ENCODE results near the gene TBC1D14.

TBC1D14 gene

DNA sequence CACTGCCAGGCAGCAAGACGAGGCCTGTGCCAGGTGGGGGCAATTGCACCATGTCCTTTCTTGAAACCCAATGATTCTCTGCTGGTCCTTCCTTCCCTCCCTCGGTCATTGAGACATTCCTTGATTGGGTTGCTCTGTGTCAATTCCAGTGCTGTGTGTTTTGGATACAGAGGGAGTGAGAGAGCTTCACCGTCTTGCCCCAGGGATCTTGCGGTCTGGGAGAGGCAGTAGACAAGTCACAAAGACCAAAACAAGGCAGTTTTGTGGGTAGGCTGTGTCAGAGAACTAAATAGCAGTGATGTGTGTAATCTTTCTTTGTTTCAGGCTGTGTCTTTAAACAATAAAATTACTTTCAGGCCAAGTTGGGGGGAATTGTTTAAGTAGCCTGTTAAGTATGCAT is 94.7 kb downstream of the TBC1D14 start:
- no peak for DNase-seq

DNA sequence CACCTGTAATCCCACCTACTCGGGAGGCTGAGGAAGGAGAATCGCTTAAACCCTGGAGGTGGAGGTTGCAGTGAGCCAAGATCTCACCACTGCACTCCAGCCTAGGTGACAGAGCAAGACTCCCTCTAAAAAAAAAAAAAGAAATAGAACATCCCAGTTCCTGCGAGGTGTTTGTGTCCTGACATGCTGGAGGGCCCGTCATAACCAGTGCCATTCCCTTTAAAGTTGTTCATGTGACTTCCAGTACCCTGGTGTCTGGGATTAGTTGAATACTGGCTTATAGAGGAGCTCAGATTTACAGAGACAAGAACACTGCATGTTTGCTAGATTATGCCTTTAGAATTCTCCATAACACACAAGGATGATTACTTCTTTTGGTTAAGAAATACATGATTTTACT is 95.9 kb downstream of the TBC1D14 start:
- no peak for DNase-seq

DNA sequence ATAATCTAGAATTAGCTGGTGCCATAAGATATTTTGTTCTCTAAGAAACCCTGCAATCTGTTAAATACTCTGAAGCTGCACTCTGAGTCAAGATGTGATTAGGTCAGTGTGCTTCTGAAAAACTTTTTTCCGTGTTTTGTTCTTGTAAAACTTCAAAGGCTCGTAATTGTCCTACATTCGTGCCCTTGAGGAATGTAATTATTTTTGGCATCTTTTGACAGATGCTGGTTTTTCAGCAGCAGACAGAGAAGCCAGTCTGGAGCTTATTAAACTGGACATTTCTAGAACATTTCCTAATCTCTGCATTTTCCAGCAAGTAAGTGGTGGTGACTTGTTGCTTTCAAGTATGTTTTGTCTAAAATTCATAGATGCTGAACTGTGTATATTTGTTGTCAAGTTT is 96.8 kb downstream of the TBC1D14 start:
- no peak for DNase-seq

DNA sequence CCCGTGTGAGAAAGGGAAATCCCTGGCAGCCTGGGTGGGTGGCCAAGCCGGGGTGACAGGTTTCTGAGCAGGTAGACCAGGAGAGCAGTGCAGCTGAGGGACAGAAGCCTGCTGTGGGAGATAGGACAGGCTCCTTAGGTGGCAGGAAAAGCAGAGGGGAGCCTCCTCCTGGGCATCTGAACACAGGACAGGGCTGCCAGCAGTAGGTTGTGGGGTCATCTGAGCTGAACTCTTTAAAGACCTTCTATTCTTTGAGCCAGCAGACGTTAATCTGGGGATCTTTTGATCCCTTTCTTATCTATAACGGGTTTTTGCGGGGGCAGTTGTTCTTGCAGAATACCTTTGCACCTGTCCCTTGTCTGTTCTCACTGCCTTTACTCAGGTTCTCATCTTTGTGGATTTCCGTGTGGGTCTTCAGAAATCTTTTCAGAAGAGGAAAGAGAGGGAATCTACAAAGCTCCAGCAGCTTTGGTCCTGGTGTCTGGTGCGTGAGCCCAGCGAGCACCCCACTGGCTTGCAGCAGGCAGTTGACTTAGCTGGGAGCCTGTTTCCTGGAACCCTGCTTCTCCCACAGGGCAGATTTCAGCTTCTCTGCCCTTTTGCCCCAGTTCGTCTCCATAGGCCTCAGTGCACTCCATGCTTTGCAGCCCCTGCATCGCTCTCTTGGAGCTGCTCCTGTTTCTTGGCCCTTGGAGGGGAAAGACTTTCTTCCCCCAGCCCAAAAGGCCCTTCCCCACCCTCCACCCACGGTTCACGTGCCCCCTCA is 97.7 kb downstream of the TBC1D14 start:
- DNase-seq = no peak

DNA sequence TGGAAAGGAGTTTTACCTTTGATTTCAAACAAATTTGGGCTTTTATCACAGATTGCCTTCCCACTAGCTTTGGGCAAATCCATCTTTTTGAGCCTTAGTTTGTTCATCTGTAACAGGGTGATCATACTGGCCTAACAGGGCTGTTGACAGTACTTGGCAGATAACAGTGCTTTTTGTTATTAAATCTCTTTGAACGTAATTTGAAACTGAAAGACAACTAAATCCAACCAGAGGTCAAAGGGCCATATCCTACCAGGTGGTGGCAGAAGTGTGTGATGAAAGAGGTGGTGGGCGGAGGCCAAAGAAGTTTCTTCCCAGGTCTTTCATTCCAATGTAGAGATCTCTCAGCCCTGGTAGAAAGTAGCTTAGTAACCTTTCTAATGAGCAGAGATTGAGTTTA is 98.3 kb downstream of the TBC1D14 start:
- DNase-seq = no peak

DNA sequence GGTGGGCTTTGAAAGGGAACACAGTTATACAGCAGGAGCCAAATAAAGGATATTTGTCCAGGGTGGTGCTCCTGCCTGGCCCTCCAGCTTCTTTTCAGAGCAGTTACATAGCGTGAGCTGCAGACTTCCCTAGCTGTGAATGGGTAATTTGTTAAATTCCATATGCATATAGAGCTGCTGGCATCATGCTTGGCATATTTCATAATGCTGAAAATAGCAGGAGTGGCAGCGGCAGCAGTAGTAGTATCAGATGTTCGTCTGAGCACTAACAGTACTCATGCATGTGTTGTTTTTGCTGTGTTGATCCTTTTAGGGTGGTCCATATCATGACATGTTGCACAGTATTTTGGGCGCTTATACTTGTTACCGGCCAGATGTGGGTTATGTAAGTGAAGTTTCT is 99.9 kb downstream of the TBC1D14 start:
- no peak for DNase-seq

DNA sequence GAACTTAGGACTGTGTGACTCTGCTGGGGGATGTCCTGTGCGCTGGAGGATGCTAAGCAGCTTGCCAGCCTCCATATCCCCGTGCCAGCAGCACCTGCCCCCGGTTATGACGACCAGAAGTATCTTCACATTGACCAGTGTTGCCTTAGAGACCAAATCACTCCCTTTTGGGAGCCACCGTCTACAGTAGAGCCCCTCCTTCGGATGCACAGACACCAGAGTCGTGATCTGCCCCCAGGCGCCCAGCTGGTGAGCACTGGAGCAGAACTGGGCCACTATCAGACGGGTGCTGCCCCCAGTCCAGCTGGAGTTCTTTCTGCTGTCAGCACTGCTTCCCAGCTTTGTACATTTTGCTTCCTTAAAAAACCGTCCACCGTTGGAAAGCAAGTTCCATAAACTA is 103.5 kb downstream of the TBC1D14 start:
- DNase-seq = no peak

DNA sequence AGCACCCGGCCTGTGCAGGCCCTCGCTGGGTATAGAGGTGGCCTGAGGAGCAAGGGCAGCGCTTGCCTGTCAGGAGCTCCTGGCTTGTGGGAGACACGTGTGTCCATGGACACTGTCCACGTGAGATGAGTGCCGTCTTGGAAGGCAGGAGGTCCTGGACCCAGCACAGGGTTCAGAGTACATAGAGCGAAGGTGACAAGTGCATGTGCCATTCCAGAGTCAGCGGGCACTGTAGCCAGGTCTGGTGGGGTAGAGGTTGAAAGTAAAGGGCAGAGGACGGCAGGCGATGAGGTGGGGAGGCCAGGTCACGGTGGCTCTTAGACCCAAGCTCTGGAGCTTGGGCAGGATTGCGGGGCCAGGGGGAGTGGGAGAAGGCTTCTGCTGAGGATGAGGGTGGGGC is 105.2 kb downstream of the TBC1D14 start:
- no peak for DNase-seq

DNA sequence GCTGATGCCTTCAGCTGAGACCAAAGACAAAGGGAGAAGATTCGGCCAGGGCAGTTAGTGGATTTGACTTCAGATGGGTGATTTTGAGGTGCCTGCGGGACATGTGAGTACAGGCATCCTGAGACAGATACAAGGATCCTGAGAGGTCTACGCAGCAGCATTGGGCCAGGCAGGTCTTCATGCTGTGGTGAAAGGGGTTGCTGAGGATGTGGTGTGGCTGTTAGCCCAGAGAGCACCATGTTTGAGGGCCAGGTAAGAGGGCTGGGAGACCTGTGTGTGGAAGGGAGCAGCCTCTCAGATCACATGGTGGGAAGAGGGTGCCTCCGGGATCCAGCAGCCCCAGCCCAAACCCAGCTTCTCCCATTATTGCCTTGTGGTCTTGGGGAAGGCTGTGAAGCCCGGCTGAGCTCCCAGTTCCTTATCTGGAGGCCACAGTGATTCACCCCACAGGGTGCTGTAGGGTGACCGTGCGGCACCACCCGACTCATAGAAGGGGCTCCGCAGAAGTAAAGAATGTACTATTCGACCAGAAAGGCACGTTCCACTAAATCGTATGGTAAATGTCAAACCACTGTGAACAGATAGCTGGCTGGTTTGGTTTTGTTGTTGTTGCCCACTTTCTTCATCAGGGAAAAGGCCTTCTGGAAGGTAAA is 105.9 kb downstream of the TBC1D14 start:
- DNase-seq = no peak

DNA sequence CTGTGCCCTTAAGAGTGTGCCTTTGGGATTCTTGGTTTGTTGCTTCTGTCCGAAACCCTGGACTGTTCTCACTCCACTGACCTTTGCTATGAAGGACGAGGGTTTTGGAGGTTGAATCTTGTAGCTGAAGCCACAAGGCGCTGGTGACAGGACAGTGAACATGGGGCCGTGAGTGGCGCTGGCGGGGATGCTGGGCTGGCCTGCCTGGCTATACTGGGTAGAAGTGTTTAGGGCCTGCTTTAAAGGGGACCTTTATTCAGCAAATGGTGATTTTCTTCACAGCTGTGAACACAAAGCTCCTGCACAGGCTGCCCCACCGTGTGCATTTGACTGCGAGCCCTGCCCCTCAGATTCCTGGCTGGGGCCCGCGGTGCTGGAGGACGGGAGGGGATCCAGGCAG is 106.5 kb downstream of the TBC1D14 start:
- no peak for DNase-seq

DNA sequence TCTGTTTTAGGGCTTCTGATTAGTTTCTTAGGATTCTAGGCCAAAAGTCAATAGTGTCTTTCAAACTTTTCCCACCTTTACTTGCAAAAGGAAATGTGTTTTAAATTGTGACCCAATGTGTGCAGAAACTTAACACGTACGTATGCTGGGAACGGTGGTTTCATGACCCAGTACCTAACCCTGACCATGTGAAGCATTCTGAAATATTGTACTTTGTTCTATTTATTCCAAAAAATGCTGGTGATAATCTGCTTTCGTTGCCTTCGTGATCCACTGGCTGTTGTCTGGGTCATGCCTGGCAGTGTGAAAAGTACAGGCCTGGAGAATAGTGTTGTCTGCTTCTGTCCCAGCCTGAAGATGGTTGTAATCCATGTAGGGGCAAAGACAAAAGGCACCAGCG is 106.9 kb downstream of the TBC1D14 start:
- no peak for DNase-seq

DNA sequence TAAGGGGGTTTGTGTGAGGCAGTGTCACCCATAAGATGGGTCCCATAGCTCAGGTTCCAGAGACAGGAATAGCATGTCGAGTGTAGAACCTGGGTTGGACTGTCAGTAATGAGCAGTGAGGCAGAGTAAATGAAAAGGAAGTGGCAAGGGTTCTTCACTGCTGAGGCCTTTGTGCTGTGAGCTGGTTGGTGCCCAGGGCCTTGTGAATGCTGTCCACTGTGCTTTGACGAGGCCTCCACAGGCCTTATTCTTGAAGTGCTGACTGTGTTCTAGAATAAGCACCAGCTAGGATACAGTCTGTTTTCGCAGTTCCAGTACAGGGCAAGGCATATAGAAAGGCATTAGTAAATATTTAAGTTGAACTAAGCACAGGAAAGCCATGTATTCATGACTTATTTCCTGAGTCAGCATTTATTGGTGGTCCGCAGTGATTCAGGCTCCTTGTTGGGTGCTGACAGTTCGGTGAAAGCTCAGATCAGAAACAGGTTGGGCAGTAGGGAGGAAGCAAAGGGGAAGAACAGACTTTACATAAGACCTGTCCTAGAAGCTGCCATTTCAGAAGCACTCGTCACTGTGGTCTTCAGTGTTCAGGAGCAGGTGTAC is 107.9 kb downstream of the TBC1D14 start:
- DNase-seq = no peak

DNA sequence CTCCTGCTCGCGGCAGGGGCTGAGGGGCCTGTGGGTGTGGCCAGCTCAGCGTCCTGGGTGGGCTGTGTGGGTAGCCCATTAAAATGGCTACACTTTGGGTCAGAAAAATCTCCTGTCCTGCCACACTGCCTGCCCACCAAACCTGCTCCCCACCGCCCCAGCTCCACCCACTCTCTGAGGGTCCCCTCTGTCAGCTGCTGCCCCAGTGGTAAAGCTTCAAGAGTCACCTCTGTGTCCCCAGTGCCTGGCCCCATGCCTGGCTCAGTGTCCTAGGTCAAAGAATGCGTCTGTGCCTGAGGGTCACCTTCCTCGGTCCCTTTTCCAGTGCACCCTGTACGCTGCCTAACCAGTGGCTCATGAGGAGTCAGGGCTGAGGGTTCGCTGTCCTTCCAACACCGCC is 108.7 kb downstream of the TBC1D14 start:
- no peak for DNase-seq

DNA sequence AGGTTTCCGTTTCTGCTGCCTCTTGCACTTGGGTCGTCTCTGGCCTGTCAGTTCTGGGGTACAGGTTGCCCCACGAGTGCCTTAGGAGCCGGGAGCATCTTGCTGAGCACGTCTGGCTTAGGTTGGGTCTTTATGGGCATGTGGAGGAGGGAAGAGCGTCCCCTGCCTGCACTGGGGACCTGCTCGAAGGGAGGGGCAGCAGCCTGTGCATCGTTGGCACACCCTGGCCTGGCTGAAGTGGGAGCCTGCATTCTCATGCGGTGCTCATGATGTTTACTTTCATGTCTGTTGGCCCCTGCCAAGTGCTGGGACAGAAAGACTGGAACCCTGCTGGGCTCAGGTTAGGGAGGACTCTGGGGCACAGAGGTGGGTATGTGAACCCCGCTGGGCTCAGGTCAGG is 109.7 kb downstream of the TBC1D14 start:
- DNase-seq = no peak

DNA sequence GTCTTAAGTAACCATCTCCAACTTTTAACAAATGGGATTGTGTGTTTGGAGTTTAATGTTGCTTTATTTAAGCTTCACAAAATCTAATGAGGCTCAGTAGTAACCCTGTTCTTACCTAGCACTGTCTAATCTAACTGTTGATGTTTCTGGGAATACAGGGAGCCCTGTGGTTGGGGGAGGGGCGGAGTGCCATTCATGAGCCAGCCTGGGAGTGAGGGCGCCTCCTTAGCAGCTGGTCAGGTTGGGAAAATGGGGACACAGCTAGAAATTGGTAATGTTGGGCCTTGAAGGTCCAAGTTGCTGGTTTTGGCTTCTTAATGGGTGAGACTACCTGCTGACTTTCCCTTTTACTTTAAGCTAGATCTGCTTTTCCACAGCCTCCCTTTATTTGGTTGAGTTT is 110.7 kb downstream of the TBC1D14 start:
- no peak for DNase-seq

DNA sequence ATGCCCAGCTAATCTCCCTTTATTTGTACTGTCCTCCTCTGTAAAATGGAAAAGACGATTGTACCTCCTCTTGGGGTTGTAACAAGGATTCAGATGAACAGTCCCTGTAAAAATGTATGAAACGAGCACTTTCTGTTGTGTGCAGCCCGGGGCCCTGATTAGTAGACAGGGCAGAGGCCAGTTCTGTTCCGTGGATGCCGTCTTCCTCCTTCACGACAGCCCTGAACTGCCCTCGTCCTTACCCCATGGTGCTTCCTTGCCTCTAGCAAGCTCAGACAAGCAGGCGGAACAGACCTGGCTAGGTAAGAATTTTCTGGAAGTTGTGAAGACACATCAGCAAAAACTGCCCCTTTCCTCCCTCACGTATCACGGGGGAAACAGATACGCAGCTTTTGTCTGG is 111.2 kb downstream of the TBC1D14 start:
- DNase-seq = no peak

DNA sequence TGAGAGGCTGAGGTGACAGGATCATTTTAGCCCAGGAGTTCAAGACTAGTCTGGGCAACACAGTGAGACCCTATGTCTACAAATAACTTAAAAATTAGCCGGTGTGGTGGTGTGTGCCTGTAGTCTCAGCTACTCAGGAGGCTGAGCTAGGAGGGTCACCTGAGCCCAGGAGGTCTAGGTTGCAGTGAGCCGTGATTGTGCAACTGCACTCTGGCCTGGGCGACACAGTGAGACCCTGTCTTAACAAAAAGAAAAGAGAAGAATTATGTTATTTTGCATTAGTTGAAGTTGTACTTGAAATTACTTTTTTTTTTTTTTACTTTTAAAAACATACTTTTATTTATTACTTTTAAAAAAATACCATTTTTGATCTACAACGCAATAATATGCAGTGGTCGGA is 111.7 kb downstream of the TBC1D14 start:
- DNase-seq = no peak

DNA sequence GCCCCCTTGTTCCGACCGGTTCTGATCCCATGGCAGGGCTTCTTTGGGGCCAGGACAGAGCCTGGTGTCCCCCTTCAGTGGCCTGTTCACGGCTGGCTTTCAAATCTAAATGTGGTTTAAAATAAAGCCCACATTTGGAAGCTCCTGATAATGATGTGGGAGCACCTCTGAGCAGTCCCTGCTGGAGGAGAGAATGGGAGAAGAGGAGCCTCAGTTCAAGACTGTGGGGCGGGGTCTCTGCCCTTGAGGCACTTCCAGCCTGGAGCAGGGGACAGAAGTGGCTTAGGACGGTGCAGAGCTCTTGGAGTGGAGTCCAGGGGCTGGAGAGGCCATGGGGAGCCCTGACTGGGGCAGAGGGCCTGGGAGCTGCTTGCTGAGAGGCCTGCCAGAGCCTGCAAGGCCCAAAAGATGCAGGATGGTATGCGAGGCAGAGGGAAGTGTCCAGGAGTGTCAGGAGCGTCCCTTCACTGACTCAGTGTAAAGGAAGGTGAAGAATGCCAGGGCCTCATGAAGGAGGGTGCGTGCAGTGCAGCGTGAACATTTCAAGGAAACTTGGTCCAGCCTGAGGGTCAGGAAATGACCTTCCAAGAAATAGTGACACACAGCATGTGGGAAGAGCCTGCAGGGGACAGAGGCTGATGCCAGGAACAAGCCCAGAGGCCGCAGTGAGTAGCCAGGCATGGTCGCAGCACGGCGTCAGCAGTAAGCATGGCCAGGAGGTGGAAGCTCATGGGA is 112.5 kb downstream of the TBC1D14 start:
- DNase-seq = no peak

DNA sequence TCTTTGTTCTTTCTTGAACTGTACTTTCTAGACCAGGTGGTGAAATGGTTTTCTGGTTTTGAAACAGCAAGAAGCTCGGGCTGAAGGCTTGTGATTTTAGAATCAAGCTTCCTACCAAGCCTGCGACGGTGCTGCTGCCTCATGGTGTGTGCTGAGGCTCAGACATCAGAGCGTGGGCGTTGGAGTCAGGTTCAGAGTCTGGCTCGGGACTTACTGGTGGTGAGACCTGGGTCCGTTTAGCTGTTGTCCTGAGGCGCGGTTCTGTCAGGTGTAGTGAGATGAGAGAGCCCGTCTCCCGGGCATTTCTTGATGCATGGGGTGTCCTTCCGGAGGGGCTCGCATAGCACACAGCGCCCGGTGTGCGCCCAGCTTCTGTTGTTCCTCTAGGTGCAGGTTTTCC is 113.9 kb downstream of the TBC1D14 start:
- DNase-seq = no peak

DNA sequence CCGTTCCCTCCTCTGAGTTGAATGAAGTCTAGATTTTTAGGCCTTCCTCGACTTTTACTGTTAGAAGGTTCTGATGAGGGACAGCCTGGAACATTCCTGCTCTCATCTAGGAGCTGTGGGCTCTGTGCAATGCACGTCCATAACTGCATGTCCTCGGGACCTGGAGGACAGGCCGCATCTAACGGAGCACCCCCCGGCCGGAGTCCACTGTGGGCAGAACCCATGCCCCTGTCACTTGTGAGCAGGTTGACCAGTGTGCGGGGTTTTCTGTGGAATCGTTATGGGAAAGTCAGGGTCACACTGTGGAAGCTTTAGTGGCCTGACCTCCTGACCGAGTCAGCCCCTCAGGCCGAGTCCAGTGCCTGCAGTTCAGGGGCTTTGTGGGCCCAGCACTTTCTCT is 114.3 kb downstream of the TBC1D14 start:
- no peak for DNase-seq

DNA sequence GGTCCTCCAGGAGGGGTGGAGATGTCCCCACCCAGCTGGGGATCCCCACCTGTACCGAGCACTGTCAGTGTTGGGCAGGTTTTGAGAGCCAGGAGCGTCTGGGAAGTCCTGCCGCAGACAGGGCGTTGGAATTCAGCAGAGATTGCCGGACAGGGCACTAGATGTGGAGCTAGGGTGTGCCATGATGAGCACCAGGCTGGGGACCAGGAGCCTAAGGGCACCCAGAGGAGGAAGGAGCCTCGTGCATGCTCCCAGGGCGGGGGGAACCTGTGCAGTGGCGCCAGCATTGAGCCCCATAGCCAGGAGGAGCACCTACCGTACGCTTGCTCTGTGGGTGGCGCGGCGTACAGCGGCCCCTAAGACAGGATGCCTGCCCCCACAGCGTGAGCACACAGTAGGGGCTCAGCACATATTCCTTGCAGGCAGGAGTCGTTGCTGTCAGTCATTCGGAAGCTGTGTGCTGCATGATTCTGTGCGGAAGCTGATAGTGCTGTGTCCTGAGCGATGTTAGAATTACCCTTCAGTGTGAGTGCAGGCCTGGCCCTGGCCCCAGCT is 114.8 kb downstream of the TBC1D14 start:
- no peak for DNase-seq

DNA sequence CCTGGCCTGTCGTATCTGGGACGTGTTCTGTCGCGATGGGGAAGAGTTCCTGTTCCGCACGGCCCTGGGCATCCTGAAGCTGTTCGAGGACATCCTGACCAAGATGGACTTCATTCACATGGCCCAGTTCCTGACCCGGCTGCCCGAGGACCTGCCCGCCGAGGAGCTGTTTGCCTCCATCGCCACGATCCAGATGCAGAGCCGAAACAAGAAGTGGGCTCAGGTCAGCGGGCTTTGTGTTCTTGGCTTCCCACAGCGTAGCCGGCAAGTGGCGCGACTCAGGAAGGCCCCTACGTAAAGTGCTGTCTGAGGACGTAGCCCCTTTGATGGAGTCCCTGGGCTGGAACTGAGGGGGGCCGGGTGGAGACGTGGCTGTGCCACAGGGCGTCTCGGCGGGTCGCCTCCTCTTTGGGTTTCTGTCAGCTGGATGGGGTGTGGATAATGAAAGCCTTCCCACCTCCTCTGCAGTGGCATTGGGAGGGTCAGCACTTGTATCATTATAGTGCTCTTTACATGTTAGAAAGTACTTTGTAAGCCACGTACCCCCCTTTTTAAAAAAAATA is 115.5 kb downstream of the TBC1D14 start:
- DNase-seq = no peak

DNA sequence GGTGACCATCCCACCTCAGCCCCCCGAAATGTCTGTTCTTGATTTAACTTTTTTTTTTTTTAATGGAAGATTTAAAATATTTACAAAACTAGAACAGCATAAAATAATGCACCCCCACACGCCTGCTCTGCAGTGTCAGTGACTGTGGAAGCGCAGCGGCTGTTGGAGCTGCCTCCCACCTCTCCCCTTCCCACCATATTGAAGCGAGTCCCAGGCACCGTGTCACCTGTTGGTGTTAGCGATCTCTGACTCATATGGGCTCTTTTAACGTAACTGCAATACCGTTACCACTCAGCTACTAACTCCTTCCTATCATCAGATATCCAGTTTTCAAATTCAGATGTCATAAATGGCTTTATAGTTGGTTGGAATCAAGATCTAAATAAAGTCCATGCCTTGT is 116.5 kb downstream of the TBC1D14 start:
- DNase-seq = no peak

Data from activated CD8-positive, alpha-beta memory T cell treated with anti-CD3 and anti-CD28 coated beads, Interleukin-2, amount 50 U/mL, for 48 hours (primary cell).